ENCODE results near the gene KCNAB1.
"Not testable (repeated sequence)": the region's sequence is repeated elsewhere in the genome, so short reads cannot be mapped to it uniquely, and the experiment has no call there.

KCNAB1 gene

GRCh38 chr3:156180077-156180476 is 59.7 kb downstream of the KCNAB1 start:
- DNase-seq = no peak

- DNase-seq = no peak
These were observed 61.1 kb downstream of the KCNAB1 start for GRCh38 chr3:156181509-156181908.

GRCh38 chr3:156183396-156183795 is 63.0 kb downstream of the KCNAB1 start:
- DNase-seq = no peak

- no peak for DNase-seq
These were observed 63.8 kb downstream of the KCNAB1 start for GRCh38 chr3:156184156-156184555.

GRCh38 chr3:156187146-156187769 is 66.9 kb downstream of the KCNAB1 start:
- no peak for DNase-seq

GRCh38 chr3:156188757-156189156 is 68.4 kb downstream of the KCNAB1 start:
- DNase-seq = no peak

GRCh38 chr3:156189927-156190326 is 69.5 kb downstream of the KCNAB1 start:
- DNase-seq = no peak

GRCh38 chr3:156194945-156195344 is 74.6 kb downstream of the KCNAB1 start:
- not testable (repeated sequence) for DNase-seq

- not testable (repeated sequence) for DNase-seq
These were observed 76.8 kb downstream of the KCNAB1 start for GRCh38 chr3:156197152-156197551.

- DNase-seq = no peak
These were observed 81.3 kb downstream of the KCNAB1 start for GRCh38 chr3:156201411-156202405.

GRCh38 chr3:156206157-156206556 is 85.8 kb downstream of the KCNAB1 start:
- DNase-seq = no peak

GRCh38 chr3:156207802-156208685 is 87.7 kb downstream of the KCNAB1 start:
- DNase-seq = no peak

- no peak for DNase-seq
These were observed 89.4 kb downstream of the KCNAB1 start for GRCh38 chr3:156209631-156210335.

GRCh38 chr3:156211583-156211982 is 91.2 kb downstream of the KCNAB1 start:
- DNase-seq = no peak

- DNase-seq = no peak
These were observed 94.3 kb downstream of the KCNAB1 start for GRCh38 chr3:156214676-156215075.

GRCh38 chr3:156215751-156216150 is 95.4 kb downstream of the KCNAB1 start:
- no peak for DNase-seq

GRCh38 chr3:156216216-156216615 is 95.8 kb downstream of the KCNAB1 start:
- DNase-seq = no peak

GRCh38 chr3:156216852-156217251 is 96.5 kb downstream of the KCNAB1 start:
- DNase-seq = no peak

- no peak for DNase-seq
These were observed 97.4 kb downstream of the KCNAB1 start for GRCh38 chr3:156217674-156218352.

- no peak for DNase-seq
These were observed 98.0 kb downstream of the KCNAB1 start for GRCh38 chr3:156218353-156218744.

- DNase-seq = not testable (repeated sequence)
These were observed 102.0 kb downstream of the KCNAB1 start for GRCh38 chr3:156222381-156222780.

- not testable (repeated sequence) for DNase-seq
These were observed 103.7 kb downstream of the KCNAB1 start for GRCh38 chr3:156224046-156224445.

Data from cerebellar nuclear complex (tissue), 1 donor.